Measurements from ENCODE around the gene RHOH. TPM values are rescaled to one million over a fixed set of nuclear protein-coding genes. Genes with fewer than 3 reads are reported as not detected.

Gene RHOH
- total and polyA plus RNA-seq, 9 of the 15 experiments (the other 6 are each of a cell fraction or from before 2014, with no cell fraction given), result 14.3 to 37.7 (median 23.2) TPM

DNA sequence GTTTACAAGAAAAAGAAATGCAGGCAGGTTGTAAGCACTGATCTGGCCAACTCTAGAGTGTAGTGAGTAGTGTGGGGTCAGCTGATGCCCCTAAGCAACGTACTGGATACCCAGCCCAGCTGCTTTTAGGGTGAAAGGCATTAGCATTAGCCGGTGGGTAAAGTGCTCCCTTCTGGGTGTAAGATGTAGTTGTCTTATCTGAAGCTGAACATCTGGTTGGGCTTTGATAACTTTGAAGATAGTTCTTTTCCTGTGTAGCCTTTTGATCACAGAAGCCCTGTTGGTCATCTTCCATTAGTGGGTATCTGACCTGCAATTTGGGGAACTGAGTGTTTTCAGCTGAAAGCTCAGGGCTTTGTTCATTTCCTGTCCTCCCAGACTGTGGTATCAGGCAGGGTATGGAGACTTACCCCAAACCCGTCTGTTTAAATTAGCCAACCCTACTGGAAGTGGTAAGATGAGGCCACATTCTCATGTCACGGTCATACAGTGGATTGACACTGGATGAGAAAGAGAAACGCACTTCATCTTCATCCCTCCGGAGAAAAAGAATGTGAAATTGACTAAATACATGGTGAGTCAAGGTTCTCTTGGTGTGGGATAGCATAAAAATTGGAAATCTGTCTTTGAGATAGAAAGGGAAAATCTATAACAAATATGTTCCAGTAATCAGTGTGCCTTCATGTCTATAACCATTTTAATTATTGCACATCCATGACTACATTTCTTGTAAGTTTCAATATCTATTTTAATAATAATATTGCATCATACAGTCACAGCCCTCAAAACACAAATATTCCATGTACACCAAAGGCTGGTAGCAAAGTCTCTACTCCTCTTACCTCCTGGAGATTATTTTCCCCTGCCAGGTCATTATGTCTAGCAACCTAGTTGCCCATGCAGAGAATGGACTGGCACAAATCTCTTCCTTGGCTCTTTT is 8.7 kb downstream of the RHOH start (continued):
- TF ChIP-seq, protein P1, sequence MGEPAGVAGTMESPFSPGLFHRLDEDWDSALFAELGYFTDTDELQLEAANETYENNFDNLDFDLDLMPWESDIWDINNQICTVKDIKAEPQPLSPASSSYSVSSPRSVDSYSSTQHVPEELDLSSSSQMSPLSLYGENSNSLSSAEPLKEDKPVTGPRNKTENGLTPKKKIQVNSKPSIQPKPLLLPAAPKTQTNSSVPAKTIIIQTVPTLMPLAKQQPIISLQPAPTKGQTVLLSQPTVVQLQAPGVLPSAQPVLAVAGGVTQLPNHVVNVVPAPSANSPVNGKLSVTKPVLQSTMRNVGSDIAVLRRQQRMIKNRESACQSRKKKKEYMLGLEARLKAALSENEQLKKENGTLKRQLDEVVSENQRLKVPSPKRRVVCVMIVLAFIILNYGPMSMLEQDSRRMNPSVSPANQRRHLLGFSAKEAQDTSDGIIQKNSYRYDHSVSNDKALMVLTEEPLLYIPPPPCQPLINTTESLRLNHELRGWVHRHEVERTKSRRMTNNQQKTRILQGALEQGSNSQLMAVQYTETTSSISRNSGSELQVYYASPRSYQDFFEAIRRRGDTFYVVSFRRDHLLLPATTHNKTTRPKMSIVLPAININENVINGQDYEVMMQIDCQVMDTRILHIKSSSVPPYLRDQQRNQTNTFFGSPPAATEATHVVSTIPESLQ (CRISPR knock-in tag; IDR thresholded peaks at IDR 0.05), result no peak
- peak; percentile 67 for TF ChIP-seq GTF2E2 (tag; IDR thresholded peaks at IDR 0.05)
- TF ChIP-seq GABPA (tag; conservative IDR thresholded peaks at IDR 0.05; ENCODE audit: low read depth), result peak; percentile 27; the same call in 1 of the 2 replicates
- TF ChIP-seq, protein P2, sequence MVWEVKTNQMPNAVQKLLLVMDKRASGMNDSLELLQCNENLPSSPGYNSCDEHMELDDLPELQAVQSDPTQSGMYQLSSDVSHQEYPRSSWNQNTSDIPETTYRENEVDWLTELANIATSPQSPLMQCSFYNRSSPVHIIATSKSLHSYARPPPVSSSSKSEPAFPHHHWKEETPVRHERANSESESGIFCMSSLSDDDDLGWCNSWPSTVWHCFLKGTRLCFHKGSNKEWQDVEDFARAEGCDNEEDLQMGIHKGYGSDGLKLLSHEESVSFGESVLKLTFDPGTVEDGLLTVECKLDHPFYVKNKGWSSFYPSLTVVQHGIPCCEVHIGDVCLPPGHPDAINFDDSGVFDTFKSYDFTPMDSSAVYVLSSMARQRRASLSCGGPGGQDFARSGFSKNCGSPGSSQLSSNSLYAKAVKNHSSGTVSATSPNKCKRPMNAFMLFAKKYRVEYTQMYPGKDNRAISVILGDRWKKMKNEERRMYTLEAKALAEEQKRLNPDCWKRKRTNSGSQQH (CRISPR knock-in tag; IDR thresholded peaks at IDR 0.05), result no peak
- TF ChIP-seq, protein P3, sequence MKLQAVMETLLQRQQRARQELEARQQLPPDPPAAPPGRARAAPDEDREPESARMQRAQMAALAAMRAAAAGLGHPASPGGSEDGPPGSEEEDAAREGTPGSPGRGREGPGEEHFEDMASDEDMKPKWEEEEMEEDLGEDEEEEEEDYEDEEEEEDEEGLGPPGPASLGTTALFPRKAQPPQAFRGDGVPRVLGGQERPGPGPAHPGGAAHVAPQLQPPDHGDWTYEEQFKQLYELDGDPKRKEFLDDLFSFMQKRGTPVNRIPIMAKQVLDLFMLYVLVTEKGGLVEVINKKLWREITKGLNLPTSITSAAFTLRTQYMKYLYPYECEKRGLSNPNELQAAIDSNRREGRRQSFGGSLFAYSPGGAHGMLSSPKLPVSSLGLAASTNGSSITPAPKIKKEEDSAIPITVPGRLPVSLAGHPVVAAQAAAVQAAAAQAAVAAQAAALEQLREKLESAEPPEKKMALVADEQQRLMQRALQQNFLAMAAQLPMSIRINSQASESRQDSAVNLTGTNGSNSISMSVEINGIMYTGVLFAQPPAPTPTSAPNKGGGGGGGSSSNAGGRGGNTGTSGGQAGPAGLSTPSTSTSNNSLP (IDR thresholded peaks at IDR 0.05; ENCODE audit: borderline replicate concordance, low read depth, low read length), result peak; percentile 48; the same call in 1 of the 2 replicates
- TF ChIP-seq PML (IDR thresholded peaks at IDR 0.05; ENCODE audit: low read length), result peak; percentile 74
- no peak for TF ChIP-seq ZNF444 (CRISPR knock-in tag; IDR thresholded peaks at IDR 0.05)
- TF ChIP-seq PCBP1 (IDR thresholded peaks at IDR 0.05; ENCODE audit: low read depth, low read length, poor library complexity, severe bottlenecking), result no peak
- peak; percentile 28; the same call in 1 of the 2 replicates for TF ChIP-seq POLR2G (IDR thresholded peaks at IDR 0.05; ENCODE audit: low read depth, low read length)
- no peak for TF ChIP-seq TAF15 (IDR thresholded peaks at IDR 0.05; ENCODE audit: low read depth, low read length)
- no peak; the same call in 1 of the 2 replicates for TF ChIP-seq CREM (IDR thresholded peaks at IDR 0.05; ENCODE audit: low read depth)
- TF ChIP-seq BHLHE40 (IDR thresholded peaks at IDR 0.05; ENCODE audit: low read length), result no peak
- no peak for TF ChIP-seq CHD1 (IDR thresholded peaks at IDR 0.05; ENCODE audit: low read length)
- TF ChIP-seq LEF1 (IDR thresholded peaks at IDR 0.05), result peak; percentile 91
- TF ChIP-seq MIER1 (IDR thresholded peaks at IDR 0.05; ENCODE audit: low read depth), result no peak
- TF ChIP-seq XRCC5 (IDR thresholded peaks at IDR 0.05; ENCODE audit: low read depth, low read length), result no peak
- no peak for TF ChIP-seq FOXP1 (CRISPR knock-in tag; IDR thresholded peaks at IDR 0.05)
- TF ChIP-seq ZNF561 (CRISPR knock-in tag; conservative IDR thresholded peaks at IDR 0.05), result no peak
- no peak for TF ChIP-seq KLF1 (tag; IDR thresholded peaks at IDR 0.05)
- TF ChIP-seq, protein P4, sequence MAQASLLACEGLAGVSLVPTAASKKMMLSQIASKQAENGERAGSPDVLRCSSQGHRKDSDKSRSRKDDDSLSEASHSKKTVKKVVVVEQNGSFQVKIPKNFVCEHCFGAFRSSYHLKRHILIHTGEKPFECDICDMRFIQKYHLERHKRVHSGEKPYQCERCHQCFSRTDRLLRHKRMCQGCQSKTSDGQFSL (CRISPR knock-in tag; IDR thresholded peaks at IDR 0.05), result no peak
- TF ChIP-seq, protein P4 (tag; IDR thresholded peaks at IDR 0.05), result no peak
- TF ChIP-seq MXI1 (IDR thresholded peaks at IDR 0.05; ENCODE audit: low read depth, low read length), result no peak

Data from K562 (cell line).